ENCODE measurements around the gene ICAM4.

- TF ChIP-seq POLR2AphosphoS5 (IDR thresholded peaks at IDR 0.05; ENCODE audit: insufficient read depth in 1 of 2, low read depth in 1 of 2) = no peak
- TF ChIP-seq CTCF (IDR thresholded peaks at IDR 0.05) = no peak
- TF ChIP-seq POLR2A (IDR thresholded peaks at IDR 0.05) = no peak
Measured at GRCh38 chr19:10279737-10280442, 6.9 kb upstream of the ICAM4 start.

Measured in vagina (tissue), 2 donors.